ENCODE measurements around the gene TANGO2. TPM values are rescaled to one million over a fixed set of nuclear protein-coding genes. Genes with fewer than 3 reads are reported as not detected.

Gene TANGO2
- total and polyA plus RNA-seq, 2 experiments from 2014 or later: 27.3 to 45.0 TPM

DNA sequence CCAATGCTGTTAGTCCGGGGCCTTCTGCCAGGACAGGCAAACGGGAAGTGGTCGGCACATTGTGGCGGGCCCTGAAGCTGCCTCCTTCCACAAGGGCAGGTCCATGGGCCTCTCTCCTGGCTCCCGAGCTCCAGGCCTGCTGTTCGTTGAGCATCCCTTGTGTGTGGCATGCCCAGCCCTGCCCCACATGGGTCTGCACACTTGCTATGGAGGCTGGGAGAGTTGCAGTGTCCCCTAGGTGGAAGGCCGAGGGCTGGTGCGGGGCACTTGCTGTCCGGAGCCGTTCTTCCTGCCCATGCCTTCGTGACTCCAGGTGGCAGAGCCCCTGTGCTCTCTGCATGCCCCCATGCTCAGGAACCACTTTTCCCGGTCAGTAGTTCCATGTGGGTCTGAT lies 33.1 kb downstream of the TANGO2 start:
- Histone ChIP-seq H3K4me3 (no peak overlapping the region), H3K27me3 (replicated peaks; ENCODE audit: insufficient read depth) (no peaks in the 10 kb centered on the region), H3K9me3 (ENCODE audit: low read depth) (no peaks in the 10 kb centered on the region), H3K27ac (no peak overlapping the region), H3K4me1 (ENCODE audit: insufficient read depth) (no peaks in the 10 kb centered on the region), H4K20me1 (ENCODE audit: insufficient read depth) (no peaks in the 10 kb centered on the region), H3K36me3 (ENCODE audit: low read depth) (peaks cover 2% of the 10 kb centered on the region; the same call in 1 of the 2 replicates), H3K9me2 (ENCODE audit: insufficient read depth) (no peaks in the 10 kb centered on the region), H3K9ac (no peak overlapping the region), H3K79me2 (ENCODE audit: insufficient read depth) (no peaks in the 10 kb centered on the region), H2AFZ (no peak overlapping the region), H3F3A (ENCODE audit: insufficient read depth) (no peaks in the 10 kb centered on the region), H3K4me2 (ENCODE audit: unreplicated experiment) (no peak overlapping the region)
- in situ Hi-C loops (cut with MboI): no loop called here
- TF ChIP-seq EZH2phosphoT487 (IDR thresholded peaks at IDR 0.05; ENCODE audit: insufficient read depth, low read depth): no peak
- TF ChIP-seq EZH2 (IDR thresholded peaks at IDR 0.05; ENCODE audit: insufficient read depth, poor library complexity, severe bottlenecking): no peak
- no peak for DNase-seq
- WGBS, 2 experiments (ENCODE audit: low coverage in 1 of 2, low lambda C conversion rate in 2 of 2, missing lambda C conversion rate in 2 of 2): 83 to 88% methylated on average over 12 of the region's 12 CpGs

DNA sequence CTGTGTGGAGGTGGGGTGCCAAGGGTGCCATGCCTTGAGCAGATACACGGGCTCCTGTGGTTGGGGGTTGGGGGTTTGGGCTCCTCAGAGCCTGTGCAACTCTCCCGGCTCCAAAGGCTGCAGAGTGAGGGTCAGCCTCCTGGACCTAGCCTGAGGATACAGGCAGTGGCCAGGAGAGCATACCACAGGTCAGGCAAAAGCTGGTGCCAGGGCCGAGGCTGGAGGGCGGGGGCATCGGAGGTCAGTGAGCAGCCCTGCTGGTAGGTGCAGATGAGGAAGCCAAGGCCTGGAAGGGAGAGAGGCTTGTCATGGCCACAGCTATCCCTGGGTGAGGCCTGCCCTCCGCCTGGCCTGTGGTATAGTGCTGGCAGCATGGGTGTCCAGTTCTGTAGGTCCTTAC lies 33.6 kb downstream of the TANGO2 start:
- Histone ChIP-seq H3K9me3 (ENCODE audit: low read depth) (no peaks in the 10 kb centered on the region), H3K4me1 (ENCODE audit: insufficient read depth) (no peaks in the 10 kb centered on the region), H3K27ac (no peak overlapping the region), H4K20me1 (ENCODE audit: insufficient read depth) (no peaks in the 10 kb centered on the region), H3K36me3 (ENCODE audit: low read depth) (no peaks in the 10 kb centered on the region), H3K9me2 (ENCODE audit: insufficient read depth) (no peaks in the 10 kb centered on the region), H3K4me2 (ENCODE audit: unreplicated experiment) (no peak overlapping the region), H3K79me2 (ENCODE audit: insufficient read depth) (no peaks in the 10 kb centered on the region), H3K4me3 (no peak overlapping the region), H2AFZ (no peak overlapping the region), H3K9ac (no peak overlapping the region), H3F3A (ENCODE audit: insufficient read depth) (no peaks in the 10 kb centered on the region), H3K27me3 (replicated peaks; ENCODE audit: insufficient read depth) (no peaks in the 10 kb centered on the region)
- no peak for DNase-seq
- WGBS, 2 experiments (ENCODE audit: low coverage in 1 of 2, low lambda C conversion rate in 2 of 2, missing lambda C conversion rate in 2 of 2): 94 to 96% methylated on average over 6 of the region's 6 CpGs
- TF ChIP-seq EZH2phosphoT487 (IDR thresholded peaks at IDR 0.05; ENCODE audit: insufficient read depth, low read depth): no peak
- TF ChIP-seq EZH2 (IDR thresholded peaks at IDR 0.05; ENCODE audit: insufficient read depth, poor library complexity, severe bottlenecking): no peak
- in situ Hi-C loops (cut with MboI): no loop called here

DNA sequence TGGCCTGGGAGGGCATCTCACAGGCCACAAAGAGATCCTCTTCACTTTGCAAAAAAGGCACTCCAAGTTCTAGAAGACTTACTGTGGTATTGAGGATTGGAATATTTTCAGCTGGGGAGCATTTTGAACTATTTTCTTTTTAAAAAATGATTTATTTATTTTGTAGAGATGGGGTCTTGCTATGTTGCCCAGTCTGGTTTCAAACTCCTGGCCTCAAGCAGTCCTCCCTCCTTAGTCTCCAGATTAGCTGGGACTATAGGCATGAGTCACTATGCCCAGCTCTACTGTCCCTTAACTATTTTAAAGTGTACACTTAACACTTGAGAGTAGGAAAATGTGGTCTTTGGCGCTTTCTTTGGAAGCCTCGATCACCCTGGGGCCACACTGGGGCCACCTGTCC lies 34.2 kb downstream of the TANGO2 start:
- Histone ChIP-seq H3K4me3 (no peak overlapping the region), H3K36me3 (ENCODE audit: low read depth) (no peaks in the 10 kb centered on the region), H3K9ac (no peak overlapping the region), H3K79me2 (ENCODE audit: insufficient read depth) (no peaks in the 10 kb centered on the region), H3K4me2 (ENCODE audit: unreplicated experiment) (no peak overlapping the region), H3K9me3 (ENCODE audit: low read depth) (no peaks in the 10 kb centered on the region), H3K27me3 (replicated peaks; ENCODE audit: insufficient read depth) (no peaks in the 10 kb centered on the region), H3K9me2 (ENCODE audit: insufficient read depth) (no peaks in the 10 kb centered on the region), H4K20me1 (ENCODE audit: insufficient read depth) (no peaks in the 10 kb centered on the region), H2AFZ (no peak overlapping the region), H3F3A (ENCODE audit: insufficient read depth) (no peaks in the 10 kb centered on the region), H3K27ac (no peak overlapping the region), H3K4me1 (ENCODE audit: insufficient read depth) (no peaks in the 10 kb centered on the region)
- 100% methylated on average over 2 of the region's 2 CpGs for WGBS, 2 experiments (ENCODE audit: low coverage in 1 of 2, low lambda C conversion rate in 2 of 2, missing lambda C conversion rate in 2 of 2)
- DNase-seq: no peak
- in situ Hi-C loops (cut with MboI): no loop called here
- TF ChIP-seq EZH2phosphoT487 (IDR thresholded peaks at IDR 0.05; ENCODE audit: insufficient read depth, low read depth) (no peak), EZH2 (IDR thresholded peaks at IDR 0.05; ENCODE audit: insufficient read depth, poor library complexity, severe bottlenecking) (no peak)

DNA sequence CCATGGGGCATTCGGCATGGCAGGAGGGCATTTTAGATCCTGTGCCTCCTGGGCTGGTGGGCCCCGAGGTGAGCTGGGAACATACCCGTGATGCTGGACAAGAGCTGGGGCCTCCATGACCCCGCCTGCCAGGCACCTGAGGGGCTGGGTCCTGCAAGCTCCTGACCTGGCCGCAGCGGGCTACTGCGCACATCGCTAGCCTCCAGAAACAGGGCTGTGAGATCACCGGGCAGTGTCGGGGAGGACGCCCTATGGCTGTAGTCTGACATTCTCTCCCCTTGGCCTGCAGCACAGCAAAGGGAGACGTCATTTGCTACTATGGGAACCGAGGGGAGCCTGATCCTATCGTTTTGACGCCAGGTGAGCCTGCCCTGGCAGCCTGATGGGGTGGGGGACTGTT lies 34.7 kb downstream of the TANGO2 start:
- no peaks in the 10 kb centered on the region for H3K4me1 ChIP-seq (ENCODE audit: insufficient read depth)
- H3K27me3 ChIP-seq (replicated peaks; ENCODE audit: insufficient read depth): no peaks in the 10 kb centered on the region
- H3K9me3 ChIP-seq (ENCODE audit: low read depth): no peaks in the 10 kb centered on the region
- no peaks in the 10 kb centered on the region for H3F3A ChIP-seq (ENCODE audit: insufficient read depth)
- TF ChIP-seq EZH2phosphoT487 (IDR thresholded peaks at IDR 0.05; ENCODE audit: insufficient read depth, low read depth): no peak
- TF ChIP-seq EZH2 (IDR thresholded peaks at IDR 0.05; ENCODE audit: insufficient read depth, poor library complexity, severe bottlenecking): no peak
- H3K79me2 ChIP-seq (ENCODE audit: insufficient read depth): no peaks in the 10 kb centered on the region
- no peak overlapping the region for H3K4me2 ChIP-seq (ENCODE audit: unreplicated experiment)
- DNase-seq: no peak
- no peak overlapping the region for H3K9ac ChIP-seq
- no peaks in the 10 kb centered on the region for H3K9me2 ChIP-seq (ENCODE audit: insufficient read depth)
- H4K20me1 ChIP-seq (ENCODE audit: insufficient read depth): no peaks in the 10 kb centered on the region
- no peaks in the 10 kb centered on the region for H3K36me3 ChIP-seq (ENCODE audit: low read depth)
- no peak overlapping the region for H2AFZ ChIP-seq
- H3K27ac ChIP-seq: no peak overlapping the region
- in situ Hi-C loops (cut with MboI): no loop called here
- H3K4me3 ChIP-seq: no peak overlapping the region
- 93 to 94% methylated on average over 15 of the region's 15 CpGs for WGBS, 2 experiments (ENCODE audit: low coverage in 1 of 2, low lambda C conversion rate in 2 of 2, missing lambda C conversion rate in 2 of 2)

DNA sequence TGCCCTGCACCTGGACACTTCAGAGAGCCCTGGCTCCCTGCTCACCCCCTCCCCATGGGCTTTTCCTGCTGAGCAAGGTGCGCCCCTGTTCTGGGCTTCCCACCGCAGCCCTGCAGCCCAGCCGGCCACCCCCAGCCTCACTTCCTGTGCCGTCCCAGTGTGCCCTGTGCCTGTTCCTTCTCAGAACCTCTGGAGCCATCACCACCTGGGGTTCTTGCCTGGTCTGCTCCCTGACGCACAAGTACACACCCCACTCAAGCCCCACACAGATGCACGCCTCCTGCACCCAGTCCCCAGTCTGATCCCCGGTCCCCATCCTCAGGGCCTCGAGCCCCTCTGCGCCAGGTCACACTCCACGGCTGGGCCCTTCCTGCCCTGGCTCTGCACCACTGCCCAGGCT lies 35.3 kb downstream of the TANGO2 start:
- Histone ChIP-seq H3K9me2 (ENCODE audit: insufficient read depth) (no peaks in the 10 kb centered on the region), H3K4me3 (no peak overlapping the region), H3K9me3 (ENCODE audit: low read depth) (no peaks in the 10 kb centered on the region), H3K27ac (no peak overlapping the region), H3K79me2 (ENCODE audit: insufficient read depth) (no peaks in the 10 kb centered on the region), H2AFZ (no peak overlapping the region), H3K4me1 (ENCODE audit: insufficient read depth) (no peaks in the 10 kb centered on the region), H3K27me3 (replicated peaks; ENCODE audit: insufficient read depth) (no peaks in the 10 kb centered on the region), H3K4me2 (ENCODE audit: unreplicated experiment) (no peak overlapping the region), H3F3A (ENCODE audit: insufficient read depth) (no peaks in the 10 kb centered on the region), H4K20me1 (ENCODE audit: insufficient read depth) (no peaks in the 10 kb centered on the region), H3K9ac (no peak overlapping the region), H3K36me3 (ENCODE audit: low read depth) (no peaks in the 10 kb centered on the region)
- DNase-seq: no peak
- in situ Hi-C loops (cut with MboI): no loop called here
- TF ChIP-seq EZH2phosphoT487 (IDR thresholded peaks at IDR 0.05; ENCODE audit: insufficient read depth, low read depth): no peak
- no peak for TF ChIP-seq EZH2 (IDR thresholded peaks at IDR 0.05; ENCODE audit: insufficient read depth, poor library complexity, severe bottlenecking)
- 85% methylated on average over 9 to 10 of the region's 10 CpGs for WGBS, 2 experiments (ENCODE audit: low coverage in 1 of 2, low lambda C conversion rate in 2 of 2, missing lambda C conversion rate in 2 of 2)

All from GM23248 (cell line).